PFSK-1 (cell line): Measurements from ENCODE around the gene SLIT3.

ENCODE experiments used
- FOXP2 ChIP-seq: optimal IDR thresholded peaks from 2 replicates; pipeline ENCODE3; 2011; ENCODE audit warnings: borderline replicate concordance, control low read depth, inconsistent platforms; ENCODE audit not compliant: insufficient read depth; ENCODE audit errors: extremely low read length, extremely low read depth
- POLR2AphosphoS5 ChIP-seq: IDR thresholded peaks from 2 replicates; pipeline ENCODE4 v1.6.1; 2012; ENCODE audit warnings: low read depth, mild to moderate bottlenecking, control low read depth, low read length, moderate library complexity
- SIN3A ChIP-seq: IDR thresholded peaks from 2 replicates; pipeline ENCODE4 v1.6.1; 2012; ENCODE audit warnings: mild to moderate bottlenecking, low read length, moderate library complexity, borderline replicate concordance; ENCODE audit not compliant: insufficient read depth
- TAF1 ChIP-seq: IDR thresholded peaks from 2 replicates; pipeline ENCODE4 v1.6.1; 2012; ENCODE audit warnings: low read length, control low read depth, borderline replicate concordance; ENCODE audit not compliant: insufficient read depth
- TF ChIP-seq, protein P1 (sequence below), 2 experiments: IDR thresholded peaks; 2 replicates each; pipeline versions ENCODE4 v1.6.1 to v1.8.0; 2011 to 2012; ENCODE audit warnings: low read depth in 2 of 2, low read length in 2 of 2, control low read depth in 1 of 2, inconsistent platforms in 1 of 2, mild to moderate bottlenecking in 1 of 2, moderate library complexity in 1 of 2; ENCODE audit not compliant: insufficient read depth in 1 of 2

DNA sequence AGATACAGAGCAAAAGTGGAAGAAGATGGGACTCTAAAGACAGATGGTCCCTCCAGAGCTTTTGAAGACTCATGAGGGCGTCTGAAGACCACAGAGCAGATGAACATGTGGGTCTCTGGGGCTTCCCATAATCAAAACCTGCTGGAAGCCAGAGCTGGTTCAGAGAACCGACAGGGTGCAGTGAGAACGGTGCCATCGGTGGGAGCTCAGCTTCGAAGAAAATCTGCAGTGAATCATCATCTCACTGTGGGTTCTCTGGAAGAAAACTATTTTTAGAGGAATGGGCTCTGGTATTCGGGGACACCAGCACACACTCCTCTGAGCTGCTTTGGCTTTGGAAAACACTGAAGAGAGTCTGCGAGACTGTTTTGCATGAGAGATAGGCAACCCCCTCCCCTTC, 499.4 kb downstream of the SLIT3 start:
- TF ChIP-seq, protein P1, sequence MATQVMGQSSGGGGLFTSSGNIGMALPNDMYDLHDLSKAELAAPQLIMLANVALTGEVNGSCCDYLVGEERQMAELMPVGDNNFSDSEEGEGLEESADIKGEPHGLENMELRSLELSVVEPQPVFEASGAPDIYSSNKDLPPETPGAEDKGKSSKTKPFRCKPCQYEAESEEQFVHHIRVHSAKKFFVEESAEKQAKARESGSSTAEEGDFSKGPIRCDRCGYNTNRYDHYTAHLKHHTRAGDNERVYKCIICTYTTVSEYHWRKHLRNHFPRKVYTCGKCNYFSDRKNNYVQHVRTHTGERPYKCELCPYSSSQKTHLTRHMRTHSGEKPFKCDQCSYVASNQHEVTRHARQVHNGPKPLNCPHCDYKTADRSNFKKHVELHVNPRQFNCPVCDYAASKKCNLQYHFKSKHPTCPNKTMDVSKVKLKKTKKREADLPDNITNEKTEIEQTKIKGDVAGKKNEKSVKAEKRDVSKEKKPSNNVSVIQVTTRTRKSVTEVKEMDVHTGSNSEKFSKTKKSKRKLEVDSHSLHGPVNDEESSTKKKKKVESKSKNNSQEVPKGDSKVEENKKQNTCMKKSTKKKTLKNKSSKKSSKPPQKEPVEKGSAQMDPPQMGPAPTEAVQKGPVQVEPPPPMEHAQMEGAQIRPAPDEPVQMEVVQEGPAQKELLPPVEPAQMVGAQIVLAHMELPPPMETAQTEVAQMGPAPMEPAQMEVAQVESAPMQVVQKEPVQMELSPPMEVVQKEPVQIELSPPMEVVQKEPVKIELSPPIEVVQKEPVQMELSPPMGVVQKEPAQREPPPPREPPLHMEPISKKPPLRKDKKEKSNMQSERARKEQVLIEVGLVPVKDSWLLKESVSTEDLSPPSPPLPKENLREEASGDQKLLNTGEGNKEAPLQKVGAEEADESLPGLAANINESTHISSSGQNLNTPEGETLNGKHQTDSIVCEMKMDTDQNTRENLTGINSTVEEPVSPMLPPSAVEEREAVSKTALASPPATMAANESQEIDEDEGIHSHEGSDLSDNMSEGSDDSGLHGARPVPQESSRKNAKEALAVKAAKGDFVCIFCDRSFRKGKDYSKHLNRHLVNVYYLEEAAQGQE (IDR thresholded peaks at IDR 0.05; ENCODE audit: insufficient read depth in 1 of 2, low read depth in 2 of 2, low read length in 2 of 2) = no peak
- TF ChIP-seq POLR2AphosphoS5 (no peak), TAF1 (no peak), SIN3A (no peak), FOXP2 (no peak)
